GM12874 (cell line): ENCODE results near the gene VAMP2.

Source experiments
- TF ChIP-seq, protein P1 (sequence below): IDR thresholded peaks from 2 replicates; pipeline ENCODE4 v1.5.1; 2011; ENCODE audit warnings: low read depth, mild to moderate bottlenecking, control low read depth, low read length, moderate library complexity; ENCODE audit not compliant: insufficient read depth

VAMP2 gene

DNA sequence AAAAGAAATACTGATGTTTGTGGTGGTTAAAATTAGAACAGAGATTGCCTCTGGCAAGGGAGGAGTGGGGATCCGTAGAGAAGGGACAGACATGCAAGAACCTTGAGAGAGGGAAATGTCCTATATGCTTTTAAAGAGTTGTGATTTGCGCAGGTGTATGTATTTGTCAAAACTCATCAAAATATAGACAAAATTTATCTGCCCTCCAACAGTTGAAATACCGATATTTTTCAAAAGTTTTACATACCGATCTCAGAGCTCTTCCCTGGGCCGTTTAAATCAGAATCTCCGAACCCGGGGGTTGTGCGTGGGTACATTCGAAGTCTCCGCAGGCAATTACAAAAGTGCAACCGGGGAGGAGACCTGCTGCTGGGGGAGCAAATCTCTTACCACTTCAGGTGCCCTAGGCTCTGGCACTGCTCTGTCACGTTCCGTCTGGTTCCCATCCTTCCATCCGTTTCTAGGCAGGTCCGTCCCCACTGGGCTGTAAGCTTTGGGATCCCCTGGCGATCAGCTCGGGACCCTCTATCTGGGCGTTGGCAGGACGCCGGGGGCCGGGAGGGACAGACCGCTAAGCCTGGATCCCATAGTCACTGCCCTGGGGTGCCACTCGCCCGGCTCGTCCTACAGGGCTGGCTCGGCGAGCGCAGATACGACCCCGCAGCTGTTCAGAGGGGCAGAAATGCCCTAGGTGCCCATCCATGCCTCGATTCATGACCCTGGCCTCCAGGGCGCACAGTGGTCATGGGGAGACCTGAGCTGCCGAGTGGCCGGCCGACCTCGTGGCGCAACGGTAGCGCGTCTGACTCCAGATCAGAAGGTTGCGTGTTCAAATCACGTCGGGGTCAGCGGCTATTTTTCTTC, 23.1 kb upstream of the VAMP2 start:
- TF ChIP-seq, protein P1, sequence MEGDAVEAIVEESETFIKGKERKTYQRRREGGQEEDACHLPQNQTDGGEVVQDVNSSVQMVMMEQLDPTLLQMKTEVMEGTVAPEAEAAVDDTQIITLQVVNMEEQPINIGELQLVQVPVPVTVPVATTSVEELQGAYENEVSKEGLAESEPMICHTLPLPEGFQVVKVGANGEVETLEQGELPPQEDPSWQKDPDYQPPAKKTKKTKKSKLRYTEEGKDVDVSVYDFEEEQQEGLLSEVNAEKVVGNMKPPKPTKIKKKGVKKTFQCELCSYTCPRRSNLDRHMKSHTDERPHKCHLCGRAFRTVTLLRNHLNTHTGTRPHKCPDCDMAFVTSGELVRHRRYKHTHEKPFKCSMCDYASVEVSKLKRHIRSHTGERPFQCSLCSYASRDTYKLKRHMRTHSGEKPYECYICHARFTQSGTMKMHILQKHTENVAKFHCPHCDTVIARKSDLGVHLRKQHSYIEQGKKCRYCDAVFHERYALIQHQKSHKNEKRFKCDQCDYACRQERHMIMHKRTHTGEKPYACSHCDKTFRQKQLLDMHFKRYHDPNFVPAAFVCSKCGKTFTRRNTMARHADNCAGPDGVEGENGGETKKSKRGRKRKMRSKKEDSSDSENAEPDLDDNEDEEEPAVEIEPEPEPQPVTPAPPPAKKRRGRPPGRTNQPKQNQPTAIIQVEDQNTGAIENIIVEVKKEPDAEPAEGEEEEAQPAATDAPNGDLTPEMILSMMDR, result no peak

DNA sequence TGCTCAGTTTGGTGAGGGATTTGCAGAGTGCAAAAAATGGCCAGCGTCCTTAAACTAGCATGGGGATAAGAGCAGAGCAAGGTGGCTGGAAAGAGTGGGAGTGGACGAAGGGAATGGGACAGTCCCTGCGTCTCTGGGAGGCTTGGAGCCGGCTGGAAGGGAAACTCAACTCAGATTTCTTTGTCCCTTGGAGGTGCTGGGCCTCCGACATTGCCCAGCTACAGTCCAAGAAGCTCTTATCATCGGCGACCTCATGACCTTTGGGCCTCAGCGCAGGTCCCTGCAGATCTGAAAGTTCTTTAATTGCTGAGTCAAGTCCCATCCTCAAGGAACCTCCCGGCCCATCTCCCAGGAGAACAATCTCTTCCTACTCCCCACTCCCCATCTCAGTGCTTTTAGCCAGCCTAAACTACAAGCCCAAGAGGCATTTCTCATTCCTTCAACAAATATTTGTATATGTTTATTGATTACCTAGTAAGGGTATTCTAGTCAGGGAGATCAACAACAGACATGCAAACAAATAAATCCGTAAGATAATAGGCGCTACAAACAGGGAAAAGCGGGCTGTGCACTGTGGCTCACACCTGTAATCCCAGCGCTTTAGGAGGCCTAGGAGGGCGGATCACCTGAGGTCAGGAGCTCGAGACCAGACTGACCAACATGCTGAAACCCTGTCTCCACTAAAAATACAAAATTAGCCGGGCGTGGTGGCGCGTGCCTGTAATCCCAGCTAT, 14.4 kb upstream of the VAMP2 start:
- TF ChIP-seq, protein P1, result no peak

DNA sequence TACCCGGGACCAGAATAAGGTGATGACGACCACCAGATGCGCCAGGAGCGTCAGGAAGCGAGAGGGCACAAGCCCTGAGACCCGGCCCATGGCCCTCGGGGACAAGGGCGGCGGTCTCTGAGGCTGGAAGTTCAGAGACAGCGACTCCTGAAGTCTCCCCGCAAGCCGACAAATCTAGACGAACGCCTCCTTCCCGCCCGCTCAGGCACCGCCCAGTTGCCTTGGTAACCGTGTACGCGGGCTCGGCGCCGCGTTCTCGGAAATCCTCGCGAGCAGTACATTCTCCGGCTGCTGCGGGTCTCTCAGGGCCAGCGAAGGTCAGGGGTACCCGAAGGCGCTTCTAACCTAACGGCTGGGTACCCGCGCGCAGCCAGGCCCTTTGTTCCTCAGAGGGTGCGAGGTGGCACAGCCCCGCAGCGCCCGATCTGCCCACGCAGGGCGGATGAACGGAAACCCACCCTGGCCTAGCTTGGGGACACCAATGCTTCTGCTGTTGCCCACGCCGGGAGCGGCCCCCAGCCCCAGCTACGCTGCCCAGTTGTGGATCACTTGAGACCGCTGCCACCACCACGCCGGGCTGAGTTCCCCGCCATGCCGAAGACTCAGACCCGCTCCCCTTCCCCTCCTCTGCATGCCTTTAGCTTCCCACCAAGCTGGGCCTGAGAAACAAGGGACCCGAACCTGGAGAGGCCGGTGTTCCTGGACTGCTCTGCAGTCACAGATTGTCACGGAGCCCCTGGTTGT, 13.6 kb upstream of the VAMP2 start, which contains the start of gene TMEM107:
Gene TMEM107, minus strand, starts transcription at position 184 of the 744 bp plus-strand sequence. Its CDS starts 94 bp downstream, at position 90.
- TF ChIP-seq, protein P1, result no peak

DNA sequence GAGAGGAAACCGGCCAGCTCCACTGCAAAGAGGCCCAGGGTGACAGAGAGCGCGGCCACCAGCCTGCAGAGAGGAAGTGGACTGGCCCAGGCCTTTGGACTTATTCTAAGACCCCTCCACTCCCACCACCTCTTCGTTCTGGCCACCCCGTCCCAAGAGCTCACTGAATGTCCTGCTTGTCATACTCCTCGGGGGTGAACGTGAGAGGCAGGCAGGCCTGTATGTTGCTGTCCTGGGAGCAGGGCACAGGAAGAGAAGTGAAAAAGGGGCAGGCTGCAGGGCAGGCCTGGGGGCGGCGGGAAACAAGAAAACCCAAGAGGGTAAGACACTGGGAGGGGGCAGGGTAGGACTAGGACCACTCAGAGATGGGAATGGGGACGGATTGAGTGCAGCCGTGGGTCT, 13.0 kb upstream of the VAMP2 start:
- TF ChIP-seq, protein P1, result no peak

DNA sequence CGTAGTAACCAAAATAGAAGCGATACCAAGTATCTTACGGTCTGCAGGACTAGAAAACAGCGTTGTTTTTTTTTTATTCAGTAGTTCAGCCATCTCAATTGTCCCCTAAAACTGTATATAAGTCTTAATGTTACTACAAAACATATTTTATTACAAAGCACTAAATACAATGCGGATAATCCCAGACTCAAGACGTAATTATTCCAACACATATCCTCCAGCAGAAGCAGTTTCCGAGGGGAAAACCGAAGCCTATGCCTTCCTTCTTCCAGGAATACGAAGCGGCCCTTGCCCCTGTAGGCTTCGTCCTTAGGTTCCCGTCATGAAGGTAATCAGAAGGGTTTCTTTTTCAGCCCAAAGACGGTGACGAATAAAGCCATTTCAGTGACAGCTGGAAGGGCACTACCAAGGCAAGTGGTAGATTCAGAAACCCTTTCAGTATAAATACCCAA, 11.1 kb upstream of the VAMP2 start:
- TF ChIP-seq, protein P1, result no peak

DNA sequence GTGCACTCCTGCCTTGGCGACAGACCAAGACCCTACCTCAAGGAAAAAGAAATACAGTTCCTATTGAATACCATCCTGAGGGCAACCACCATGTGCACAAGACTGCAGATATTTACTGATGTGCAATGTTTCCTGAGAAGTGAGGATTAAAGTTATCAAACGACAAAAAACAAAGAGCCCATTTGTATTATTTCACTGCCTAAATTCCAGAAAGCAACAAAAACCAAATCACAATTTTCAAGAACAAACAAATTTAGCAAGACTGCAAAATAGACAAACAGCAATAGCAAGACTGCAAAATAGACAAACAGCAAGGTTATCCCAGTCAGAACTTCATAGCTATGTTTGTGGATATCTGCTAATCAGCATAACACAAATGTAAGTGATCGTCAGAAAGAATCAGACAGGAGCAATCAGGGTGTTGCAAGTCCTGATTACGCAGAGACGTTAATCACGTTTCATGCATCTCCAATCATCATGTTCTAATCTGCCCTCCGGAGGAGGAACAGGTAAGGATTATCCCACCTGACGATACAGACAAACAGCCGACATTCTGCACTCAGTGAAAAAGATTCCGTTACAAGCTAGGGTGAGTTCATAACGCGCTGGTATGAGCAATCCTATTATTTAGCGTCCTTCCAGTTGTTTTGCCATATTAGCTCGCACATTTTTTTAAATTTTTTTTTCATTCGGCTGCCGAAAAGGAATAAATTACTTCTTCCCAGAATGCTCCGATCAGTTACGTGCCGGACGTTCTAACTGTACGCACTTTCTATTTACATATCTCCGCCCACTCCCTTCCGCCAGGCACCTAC, 10.5 kb upstream of the VAMP2 start:
- TF ChIP-seq, protein P1, result no peak
